ENCODE measurements around the gene IFNL4.
"Not testable (repeated sequence)": the region's sequence is repeated elsewhere in the genome, so short reads cannot be mapped to it uniquely, and the experiment has no call there.

Gene IFNL4

GRCh38 chr19:39253374-39254149 lies 4.9 kb upstream of the IFNL4 start:
- TF ChIP-seq CTCF (IDR thresholded peaks at IDR 0.05), result no peak
- H3K4me3 ChIP-seq, result no peak overlapping the region
- no peak for DNase-seq (ENCODE audit: low spot score)
- H3K27ac ChIP-seq, result no peak overlapping the region

DNA sequence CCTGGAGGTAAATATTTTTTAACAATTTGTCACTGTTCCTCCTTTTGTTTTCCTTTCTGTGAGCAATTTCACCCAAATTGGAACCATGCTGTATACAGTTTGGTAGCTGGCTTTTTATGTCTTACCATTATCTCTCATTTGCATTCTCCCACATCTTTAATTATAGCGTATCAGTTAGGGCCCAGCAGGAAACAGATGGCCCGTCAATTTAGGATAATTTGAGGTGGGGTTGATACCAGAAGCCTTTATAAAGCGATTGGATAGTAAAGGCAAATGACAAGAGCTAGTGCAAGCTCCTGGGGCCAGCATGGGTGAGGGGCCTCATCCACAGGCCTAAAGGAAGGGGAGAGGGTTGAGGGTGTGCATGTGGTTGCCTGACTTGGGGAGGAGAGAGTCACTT lies 3.8 kb upstream of the IFNL4 start:
- no peak for DNase-seq (ENCODE audit: low spot score)
- TF ChIP-seq CTCF (IDR thresholded peaks at IDR 0.05), result no peak
- Histone ChIP-seq H3K27ac (no peak overlapping the region), H3K4me3 (no peak overlapping the region)

GRCh38 chr19:39251846-39252245 lies 3.2 kb upstream of the IFNL4 start:
- TF ChIP-seq CTCF (IDR thresholded peaks at IDR 0.05), result no peak
- DNase-seq (ENCODE audit: low spot score), result no peak
- no peak overlapping the region for H3K4me3 ChIP-seq
- H3K27ac ChIP-seq, result no peak overlapping the region

DNA sequence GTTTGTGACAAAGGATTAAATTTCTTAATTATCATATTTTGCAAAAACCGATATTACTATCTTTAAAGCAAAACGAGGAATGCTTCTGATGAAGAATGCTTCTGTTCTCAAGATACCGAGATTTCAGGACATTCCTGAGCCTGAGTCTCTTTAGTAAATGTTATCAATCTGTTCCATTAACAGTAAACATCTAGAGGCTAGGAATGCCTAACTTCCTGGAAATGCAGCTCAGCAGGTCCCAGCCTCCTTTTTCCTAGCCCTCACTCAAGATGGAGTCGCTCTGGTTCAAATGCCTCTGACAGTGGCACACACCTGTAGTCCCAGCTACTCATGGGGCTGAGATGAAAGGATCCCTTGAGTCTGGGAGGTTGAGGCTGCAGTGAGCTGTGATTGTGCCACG lies 2.4 kb upstream of the IFNL4 start:
- DNase-seq (ENCODE audit: low spot score), result no peak
- H3K4me3 ChIP-seq, result no peak overlapping the region
- TF ChIP-seq CTCF (IDR thresholded peaks at IDR 0.05), result no peak
- no peak overlapping the region for H3K27ac ChIP-seq

- TF ChIP-seq CTCF (IDR thresholded peaks at IDR 0.05), result no peak
- DNase-seq (ENCODE audit: low spot score), result no peak
- Histone ChIP-seq H3K4me3 (peak overlapping the region; percentile 57), H3K27ac (no peak overlapping the region)
Observed at GRCh38 chr19:39247701-39248664, 673 bp downstream of the IFNL4 start.

- DNase-seq (ENCODE audit: low spot score), result no peak
- Histone ChIP-seq H3K4me3 (peak overlapping the region; percentile 57), H3K27ac (no peak overlapping the region)
- no peak for TF ChIP-seq CTCF (IDR thresholded peaks at IDR 0.05)
Observed at GRCh38 chr19:39246951-39247669, 1.5 kb downstream of the IFNL4 start.

- DNase-seq (ENCODE audit: low spot score), result not testable (repeated sequence)
Observed at GRCh38 chr19:39245166-39245565, 3.5 kb downstream of the IFNL4 start.

GRCh38 chr19:39244410-39245100 lies 4.1 kb downstream of the IFNL4 start, which contains the start of gene IFNL3:
TSS of gene IFNL3 (minus strand) at chr19:39245006. CDS start at chr19:39244967, 39 bp downstream.
- H3K27ac ChIP-seq; H3K4me3 ChIP-seq; DNase-seq (ENCODE audit: low spot score): not testable (repeated sequence)

More at GRCh38 chr19:39245166-39245565, 3.5 kb downstream of the IFNL4 start:
- H3K4me3 ChIP-seq, H3K27ac ChIP-seq: not testable (repeated sequence)

DNA sequence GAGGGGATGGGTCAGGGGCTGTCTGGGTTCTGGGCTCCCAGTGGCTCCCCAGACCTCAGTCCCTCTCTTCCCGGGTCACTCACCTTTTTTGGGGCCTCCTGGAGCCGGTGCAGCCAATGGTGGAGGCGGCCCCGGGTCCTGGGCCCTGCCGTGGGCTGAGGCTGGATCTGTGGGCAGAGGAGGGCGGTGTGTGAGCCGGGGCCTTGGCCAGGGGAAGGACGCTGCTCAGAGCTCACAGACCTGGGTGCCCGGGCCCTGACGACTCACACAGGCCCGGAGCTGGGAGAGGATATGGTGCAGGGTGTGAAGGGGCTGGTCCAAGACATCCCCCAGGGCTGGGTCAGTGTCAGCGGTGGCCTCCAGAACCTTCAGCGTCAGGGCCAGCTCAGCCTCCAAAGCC lies 4.9 kb downstream of the IFNL4 start:
- not testable (repeated sequence) for H3K4me3 ChIP-seq; H3K27ac ChIP-seq; DNase-seq (ENCODE audit: low spot score)

Data from coronary artery (tissue), 2 donors.